NCI-H748 (cell line): ENCODE data around the gene PUS10.

ENCODE experiments used
- DNase-seq: peaks from one replicate; lab custom pipeline; 2025; ENCODE audit not compliant: unreplicated experiment; lab: John Stamatoyannopoulos, UW

PUS10 gene

GRCh38 chr2:60972889-60973656 lies 45.0 kb downstream of the PUS10 start:
- no peak for DNase-seq

DNA sequence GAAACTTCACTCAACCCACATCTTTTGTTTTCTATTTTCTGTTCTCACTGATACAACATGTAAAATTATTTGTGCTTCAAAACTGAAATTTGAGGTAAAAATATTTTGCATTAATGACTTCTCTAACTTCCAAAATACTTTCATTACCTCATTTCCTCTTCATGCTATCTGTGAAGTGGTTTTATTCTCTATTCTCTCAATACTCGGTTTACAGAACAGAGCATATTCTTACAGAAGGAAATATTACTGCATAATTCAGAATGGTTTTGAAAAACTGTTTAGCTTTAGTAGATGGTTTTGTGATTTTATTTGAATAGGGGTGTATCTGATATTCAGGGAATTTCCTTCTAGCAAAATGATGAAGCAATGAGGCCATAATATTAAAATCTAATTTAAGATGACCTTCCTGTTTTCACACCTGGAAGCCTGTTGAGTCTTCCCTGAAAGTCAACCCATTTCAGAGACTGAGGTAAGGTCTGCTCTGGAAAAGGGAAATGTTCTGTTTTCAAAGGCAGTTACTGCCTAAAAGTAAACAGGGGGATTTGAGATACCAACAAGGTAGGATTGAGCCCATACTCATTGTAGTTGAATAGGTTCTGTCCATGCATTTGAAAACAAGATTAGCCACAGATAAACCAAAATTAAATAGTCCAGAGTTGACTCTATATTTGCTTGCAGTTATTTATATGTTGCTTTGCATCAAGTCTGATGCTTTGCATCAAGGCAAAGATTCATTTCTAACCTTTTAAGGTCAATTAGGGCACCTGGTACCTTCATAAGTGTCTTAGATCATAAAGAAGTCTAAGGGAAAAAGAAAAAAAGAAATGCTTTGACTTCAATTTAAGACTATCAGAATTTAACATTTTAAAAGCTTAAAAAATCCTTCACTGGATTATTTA lies 51.3 kb downstream of the PUS10 start:
- DNase-seq = no peak

DNA sequence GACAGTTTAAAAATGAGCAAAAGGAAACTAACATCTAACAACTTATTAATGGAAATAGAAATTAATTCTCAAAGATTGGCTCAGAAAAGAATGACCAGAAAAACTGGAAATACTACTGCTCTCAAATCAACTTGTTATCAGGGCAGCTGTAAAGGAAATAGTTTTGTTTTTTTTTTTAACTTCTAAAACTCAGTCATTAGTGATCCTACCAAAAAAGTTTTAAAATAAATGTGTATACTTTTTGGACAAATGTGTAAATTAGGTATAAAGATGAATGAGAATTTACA lies 52.6 kb downstream of the PUS10 start:
- DNase-seq = no peak

GRCh38 chr2:60964651-60965498 lies 53.2 kb downstream of the PUS10 start:
- DNase-seq = no peak

- DNase-seq = no peak
These were observed 54.9 kb downstream of the PUS10 start for GRCh38 chr2:60963190-60963589.

DNA sequence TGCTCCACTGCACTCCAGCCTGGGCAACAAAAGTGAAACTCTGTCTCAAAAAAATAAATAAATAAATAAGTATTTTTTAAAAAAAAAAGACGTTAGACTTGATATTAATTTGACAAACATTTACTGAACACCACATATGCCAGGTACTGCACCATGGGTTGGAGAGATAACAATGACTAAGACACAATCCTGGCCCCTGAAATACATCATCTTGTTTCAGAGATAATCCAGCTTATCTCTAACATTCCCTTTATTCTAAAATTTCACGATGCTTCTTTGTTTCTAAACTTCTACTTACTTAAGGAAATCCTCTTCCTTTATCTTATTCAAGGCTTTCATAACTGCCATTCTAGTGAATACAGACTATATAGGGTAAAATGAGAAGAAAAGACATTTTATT lies 55.5 kb downstream of the PUS10 start:
- no peak for DNase-seq

DNA sequence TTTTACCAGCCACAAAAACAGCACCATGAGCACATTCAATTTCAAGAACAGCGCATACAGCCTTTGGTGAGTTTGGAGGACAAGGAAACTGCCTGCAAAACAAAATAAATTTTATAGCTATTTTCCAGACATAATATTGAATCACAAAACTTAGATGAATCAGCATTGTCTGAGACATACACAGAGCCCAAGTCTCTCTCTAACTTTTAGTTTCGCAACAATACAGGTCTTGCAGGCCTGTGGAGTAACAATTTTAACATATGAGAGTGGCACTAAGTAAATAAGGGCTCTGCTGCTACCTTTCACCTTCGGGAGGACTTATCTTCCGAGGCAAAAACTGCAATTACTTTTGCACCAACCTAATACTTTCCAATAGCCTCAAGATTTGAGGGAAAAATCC lies 56.6 kb downstream of the PUS10 start:
- no peak for DNase-seq

DNA sequence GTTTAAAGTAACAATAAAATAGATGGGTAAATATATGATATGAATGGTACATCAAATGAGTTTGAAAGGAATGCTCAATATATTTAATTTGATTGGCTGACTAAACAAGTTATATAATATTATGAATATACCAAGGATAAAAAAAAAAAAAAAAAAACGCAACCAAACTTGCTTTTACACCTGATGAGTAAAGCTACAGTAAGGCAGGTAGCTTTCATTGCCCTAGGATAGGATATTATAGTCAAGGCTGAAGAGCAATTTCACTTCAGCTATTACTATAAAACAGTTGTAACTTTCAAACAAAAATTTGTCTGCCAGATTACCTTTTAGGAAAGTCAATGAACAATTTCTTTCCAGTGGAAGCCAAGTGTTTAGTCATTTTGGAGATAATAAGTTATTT lies 57.3 kb downstream of the PUS10 start:
- no peak for DNase-seq

DNA sequence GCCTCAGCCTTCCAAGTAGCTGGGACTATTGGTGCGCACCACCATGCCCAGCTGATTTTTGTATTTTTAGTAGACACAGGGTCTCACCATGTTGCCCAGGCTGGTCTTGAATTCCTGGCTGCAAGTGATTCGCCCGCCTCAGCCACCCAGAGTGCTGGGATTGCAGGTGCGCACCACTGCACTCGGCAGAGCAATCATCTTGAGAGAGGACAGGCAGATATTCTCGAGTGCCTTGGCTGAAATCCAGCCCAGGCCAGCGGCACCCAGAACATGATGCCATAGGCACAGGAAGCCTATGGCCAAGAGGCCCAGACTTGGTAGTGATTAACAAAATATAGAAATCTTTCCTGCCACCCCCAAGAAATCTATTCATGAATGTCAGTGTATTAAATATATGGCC lies 58.6 kb downstream of the PUS10 start:
- DNase-seq = no peak

DNA sequence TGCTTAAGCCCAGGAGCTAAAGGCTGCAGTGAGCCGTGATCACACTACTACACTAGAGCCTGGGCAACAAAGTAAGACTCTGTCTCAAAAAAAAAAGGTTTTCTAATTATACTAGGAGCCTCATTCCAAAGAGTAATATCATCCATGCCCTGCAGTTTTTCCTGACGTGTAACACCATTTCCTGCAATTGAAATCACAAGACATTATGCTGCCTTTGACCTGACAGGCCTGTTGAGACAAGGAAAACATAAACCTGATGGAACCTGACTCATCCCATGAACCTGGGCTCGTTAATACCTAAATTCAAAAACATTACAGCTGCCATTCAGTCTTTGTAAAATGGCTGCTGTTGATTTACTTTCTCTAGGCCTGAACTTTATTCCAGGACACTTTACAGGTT lies 59.3 kb downstream of the PUS10 start:
- no peak for DNase-seq

GRCh38 chr2:60958361-60958760 lies 59.7 kb downstream of the PUS10 start:
- no peak for DNase-seq

DNA sequence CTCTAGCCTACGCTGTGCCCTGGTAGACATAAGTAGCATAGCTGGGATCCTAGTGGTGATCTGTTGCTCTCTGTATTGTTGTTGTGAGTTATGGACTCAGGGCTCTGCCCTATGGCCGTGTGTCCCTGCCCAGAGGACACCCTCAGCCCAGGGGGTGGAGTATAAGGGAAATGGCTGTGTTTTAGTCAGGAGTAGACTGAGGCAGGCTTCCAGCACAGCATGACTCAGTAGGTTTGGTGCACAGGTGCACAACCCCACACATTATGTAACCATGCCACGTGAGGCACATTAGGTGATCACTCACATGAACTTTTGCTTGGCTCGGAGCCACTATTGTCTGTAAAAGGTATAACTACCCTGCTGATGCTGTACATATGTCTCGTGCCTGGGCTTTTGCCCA lies 60.4 kb downstream of the PUS10 start:
- no peak for DNase-seq

- peak; percentile 1 for DNase-seq
These were observed 60.8 kb downstream of the PUS10 start for GRCh38 chr2:60957224-60957623.

DNA sequence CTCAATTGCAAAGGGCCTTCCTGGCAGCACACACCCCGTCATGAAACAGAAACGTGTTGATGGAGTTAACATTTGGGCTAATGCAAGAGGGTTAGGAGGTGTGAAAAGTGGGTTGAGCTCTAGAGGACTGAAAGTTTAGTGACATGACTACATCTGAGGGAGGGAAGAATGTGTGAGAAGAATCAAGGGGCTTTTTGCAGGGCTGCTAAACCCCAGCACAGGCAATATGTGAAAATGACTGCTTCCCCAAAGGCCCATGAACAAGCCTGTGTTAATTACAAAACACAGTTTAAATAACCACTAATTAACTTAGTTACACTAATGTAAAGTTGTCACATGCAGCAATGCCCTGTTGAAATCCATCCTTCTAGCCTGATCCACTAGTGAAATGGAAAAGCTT lies 63.9 kb downstream of the PUS10 start:
- DNase-seq = no peak

DNA sequence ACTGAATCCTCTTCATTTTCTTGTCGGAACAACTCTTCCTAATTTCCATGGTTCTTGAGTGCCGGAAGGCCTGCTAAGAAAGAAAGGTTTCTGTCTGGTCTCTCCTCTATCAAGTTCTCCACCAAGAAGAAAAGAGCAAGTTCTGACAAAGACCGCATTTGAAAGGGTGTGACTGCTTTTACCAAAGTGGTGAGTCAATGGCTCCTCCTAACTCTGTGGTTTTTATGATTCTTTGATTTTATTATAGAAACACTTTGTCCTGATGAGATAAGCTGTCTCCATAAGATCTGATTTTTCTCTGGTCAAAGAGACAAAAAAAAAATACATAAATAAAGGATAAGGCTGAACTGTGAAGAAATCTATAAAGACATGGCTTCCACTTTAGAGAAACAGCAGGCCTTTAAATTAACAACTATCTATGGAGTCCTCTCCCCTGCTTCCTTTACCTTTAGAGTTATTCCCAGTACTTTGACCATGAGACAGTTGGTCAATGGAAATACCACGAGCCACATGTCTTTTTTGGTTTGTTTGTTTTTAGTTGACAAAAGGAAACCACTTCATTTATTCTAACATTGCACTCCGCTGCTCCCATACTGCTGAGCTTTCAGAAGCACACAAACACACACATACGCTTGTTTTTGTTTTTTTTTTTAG lies 69.0 kb downstream of the PUS10 start:
- DNase-seq = no peak

DNA sequence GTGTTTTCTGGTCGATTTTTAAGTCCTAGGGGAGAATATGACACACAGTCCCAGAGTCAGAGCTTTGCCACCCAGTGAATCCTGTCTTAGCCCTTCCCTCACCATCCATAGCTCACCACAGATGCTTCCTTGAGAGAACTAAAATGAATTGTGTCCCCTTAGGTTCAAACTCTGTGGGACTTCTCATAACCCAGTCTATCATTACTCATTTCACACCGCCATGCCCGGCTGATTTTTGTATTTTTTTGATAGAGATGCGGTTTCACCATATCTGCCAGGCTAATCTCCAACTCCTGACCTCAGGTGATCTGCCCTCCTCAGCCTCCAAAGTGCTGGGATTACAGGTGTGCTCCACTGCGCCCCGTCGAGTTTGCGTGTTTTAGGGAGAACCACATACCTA lies 69.9 kb downstream of the PUS10 start:
- no peak for DNase-seq

DNA sequence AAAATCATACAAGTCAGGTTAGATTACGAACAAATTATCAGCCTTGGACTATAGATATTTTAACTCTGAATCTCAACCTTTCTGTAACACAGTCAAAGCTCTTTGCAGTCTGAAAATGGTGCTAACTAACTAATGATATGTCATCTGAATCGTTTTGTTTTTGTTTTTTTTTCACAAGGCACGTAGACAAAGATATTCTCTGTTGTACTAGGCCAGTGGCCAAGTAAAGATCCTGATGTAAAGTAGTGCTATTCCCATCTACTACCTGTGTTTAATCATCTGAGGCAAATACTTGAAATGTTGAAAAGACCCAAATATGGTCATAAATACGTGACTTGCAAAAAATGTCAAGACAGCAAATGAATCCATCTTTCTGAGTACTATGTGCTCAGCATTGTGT lies 71.0 kb downstream of the PUS10 start:
- no peak for DNase-seq

GRCh38 chr2:60945341-60945740 lies 72.7 kb downstream of the PUS10 start:
- no peak for DNase-seq

DNA sequence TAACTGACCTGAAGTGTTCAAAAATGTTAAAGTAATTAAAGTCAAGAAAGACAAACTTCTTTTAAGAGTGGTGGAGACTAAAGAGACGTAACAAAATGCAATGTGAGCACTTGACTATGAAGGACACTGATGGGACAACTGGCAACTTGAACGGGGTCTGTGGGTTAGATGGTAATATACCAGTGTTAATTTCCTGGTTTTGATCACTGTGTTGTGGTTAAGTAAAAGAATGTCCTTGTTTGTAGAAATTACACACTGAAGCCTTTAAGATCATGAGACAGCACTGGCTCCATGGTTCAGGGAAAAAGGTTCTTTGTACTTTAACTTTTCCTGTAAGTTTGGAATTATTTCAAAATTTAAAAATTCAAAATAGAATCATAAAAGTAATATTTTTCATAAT lies 78.4 kb downstream of the PUS10 start:
- DNase-seq = no peak

DNA sequence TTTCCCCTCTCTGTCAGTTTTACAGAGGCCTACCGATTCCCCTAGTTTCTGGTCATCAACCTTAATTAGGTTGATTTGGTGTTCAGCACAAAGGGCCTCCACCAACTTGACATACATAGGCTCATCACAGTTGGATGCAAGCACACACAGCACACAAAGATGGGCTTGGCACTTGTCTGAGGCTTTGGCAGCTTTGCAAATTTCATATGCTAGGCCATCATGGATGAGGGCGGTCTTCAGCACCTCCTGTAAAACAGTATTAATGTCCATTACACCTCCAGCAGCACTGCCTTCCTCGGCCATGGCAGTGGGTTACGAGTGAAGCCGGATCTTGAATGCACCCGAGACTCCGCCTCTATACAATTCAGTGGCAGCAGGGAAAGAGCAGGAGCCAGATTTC lies 79.8 kb downstream of the PUS10 start:
- DNase-seq = no peak

GRCh38 chr2:60936757-60937156 lies 81.3 kb downstream of the PUS10 start:
- no peak for DNase-seq
